ENCODE data around the gene DLK2. TPM values are rescaled to one million over a fixed set of nuclear protein-coding genes. Genes with fewer than 3 reads are reported as not detected.
A peak's percentile ranks its signal among the peaks of the same experiment; 100 is the strongest.

DLK2 gene
- total RNA-seq, 1 experiment from 2014 or later: 3.6 TPM

GRCh38 chr6:43475516-43475915, 20.2 kb upstream of the DLK2 start:
- no TSS peak for BruUV-seq (replicated peaks)
- no peaks in the 10 kb centered on the region for H3K27me3 ChIP-seq (ENCODE audit: insufficient read depth, low read depth)
- POLR2A ChIA-PET (ENCODE audit: unreplicated experiment): no interaction called here
- no peaks in the 10 kb centered on the region; the same call in 1 of the 2 replicates for H3K9me2 ChIP-seq (ENCODE audit: insufficient read depth)
- H2AFZ ChIP-seq: no peak overlapping the region
- TF ChIP-seq CTCF (conservative IDR thresholded peaks at IDR 0.05) (no peak), EZH2 (IDR thresholded peaks at IDR 0.05; ENCODE audit: low read depth) (no peak)
- no peak overlapping the region for H3K4me3 ChIP-seq
- H3K4me2 ChIP-seq: no peak overlapping the region
- peaks cover 49% of the 10 kb centered on the region for H3K4me1 ChIP-seq (replicated peaks; ENCODE audit: insufficient read depth)
- H3K79me2 ChIP-seq (ENCODE audit: low read depth): peaks cover 30% of the 10 kb centered on the region
- CTCF ChIA-PET: no interaction called here
- H3K27ac ChIP-seq: no peak overlapping the region
- no peak for DNase-seq
- no peaks in the 10 kb centered on the region for H3K9me3 ChIP-seq (ENCODE audit: insufficient read depth, low read depth)
- no peaks in the 10 kb centered on the region for H3K36me3 ChIP-seq (ENCODE audit: low read depth)
- H4K20me1 ChIP-seq (ENCODE audit: insufficient read depth): no peaks in the 10 kb centered on the region
- intact Hi-C loops (cut with micrococcal nuclease; ENCODE audit: unreplicated experiment): no loop called here
- H3F3A ChIP-seq (ENCODE audit: insufficient read depth, low read depth): peaks cover 25% of the 10 kb centered on the region

- POLR2A ChIA-PET (ENCODE audit: unreplicated experiment): no interaction called here
- BruUV-seq (replicated peaks): no TSS peak
These were observed 17.2 kb upstream of the DLK2 start for GRCh38 chr6:43472515-43472914.

GRCh38 chr6:43471399-43471798, 16.1 kb upstream of the DLK2 start:
- Histone ChIP-seq H3K4me1 (replicated peaks; ENCODE audit: insufficient read depth) (peaks cover 26% of the 10 kb centered on the region), H2AFZ (peak overlapping the region; percentile 35), H3K27ac (peak overlapping the region; percentile 28; the same call in 1 of the 2 replicates), H3K4me2 (peak overlapping the region; percentile 42), H3K9me3 (ENCODE audit: insufficient read depth, low read depth) (no peaks in the 10 kb centered on the region), H3K27me3 (ENCODE audit: insufficient read depth, low read depth) (no peaks in the 10 kb centered on the region), H3K79me2 (ENCODE audit: low read depth) (no peaks in the 10 kb centered on the region), H3K36me3 (ENCODE audit: low read depth) (no peaks in the 10 kb centered on the region), H3K9me2 (ENCODE audit: insufficient read depth) (no peaks in the 10 kb centered on the region; the same call in 1 of the 2 replicates), H3K4me3 (no peak overlapping the region), H3F3A (ENCODE audit: insufficient read depth, low read depth) (peaks cover 5% of the 10 kb centered on the region; the same call in 1 of the 2 replicates), H4K20me1 (ENCODE audit: insufficient read depth) (no peaks in the 10 kb centered on the region)
- CTCF ChIA-PET: no interaction called here
- intact Hi-C loops (cut with micrococcal nuclease; ENCODE audit: unreplicated experiment): no loop called here
- TF ChIP-seq CTCF (conservative IDR thresholded peaks at IDR 0.05): no peak
- no peak for TF ChIP-seq EZH2 (IDR thresholded peaks at IDR 0.05; ENCODE audit: low read depth)
- POLR2A ChIA-PET (ENCODE audit: unreplicated experiment): no interaction called here
- no TSS peak for BruUV-seq (replicated peaks)
- peak; percentile 25 to 50 for DNase-seq

More at GRCh38 chr6:43472515-43472914, 17.2 kb upstream of the DLK2 start:
- Histone ChIP-seq H3K4me3 (no peak overlapping the region), H3F3A (ENCODE audit: insufficient read depth, low read depth) (peaks cover 14% of the 10 kb centered on the region; the same call in 1 of the 2 replicates), H3K79me2 (ENCODE audit: low read depth) (peaks cover under 1% of the 10 kb centered on the region; the same call in 1 of the 2 replicates), H3K36me3 (ENCODE audit: low read depth) (no peaks in the 10 kb centered on the region), H3K27ac (no peak overlapping the region), H3K9me3 (ENCODE audit: insufficient read depth, low read depth) (no peaks in the 10 kb centered on the region), H3K27me3 (ENCODE audit: insufficient read depth, low read depth) (no peaks in the 10 kb centered on the region), H2AFZ (no peak overlapping the region), H4K20me1 (ENCODE audit: insufficient read depth) (no peaks in the 10 kb centered on the region), H3K4me1 (replicated peaks; ENCODE audit: insufficient read depth) (peaks cover 34% of the 10 kb centered on the region), H3K9me2 (ENCODE audit: insufficient read depth) (no peaks in the 10 kb centered on the region; the same call in 1 of the 2 replicates), H3K4me2 (no peak overlapping the region)
- CTCF ChIA-PET: no interaction called here
- no peak for DNase-seq
- TF ChIP-seq EZH2 (IDR thresholded peaks at IDR 0.05; ENCODE audit: low read depth): no peak
- TF ChIP-seq CTCF (conservative IDR thresholded peaks at IDR 0.05): no peak
- intact Hi-C loops (cut with micrococcal nuclease; ENCODE audit: unreplicated experiment): no loop called here

Data from PC-9 (cell line).